Smooth muscle cell (in vitro differentiated cells): ENCODE results near the gene STIP1. TPM values are rescaled to one million over a fixed set of nuclear protein-coding genes. Genes with fewer than 3 reads are reported as not detected.

Experiments used
- DNase-seq: peaks from one replicate; lab custom pipeline; 2025; ENCODE audit not compliant: unreplicated experiment; lab: John Stamatoyannopoulos, UW
- H2AFZ ChIP-seq: fragments of 200-600 bp; sonication (generic); 2 replicates; pipeline ENCODE4 v1.6.0; 2016; ENCODE audit warnings: antibody characterized with exemption, low read depth, mild to moderate bottlenecking
- H3F3A ChIP-seq: fragments of 200-600 bp; sonication (generic); 2 replicates; pipeline ENCODE4 v1.6.0; 2017; ENCODE audit warnings: antibody characterized with exemption, low read depth
- H3K27ac ChIP-seq: fragments of 200-600 bp; sonication (generic); 2 replicates; pipeline ENCODE4 v1.5.1; 2016; ENCODE audit warnings: low read depth, mild to moderate bottlenecking
- H3K27me3 ChIP-seq: fragments of 200-600 bp; sonication (generic); 2 replicates; pipeline ENCODE4 v1.6.1; 2016; ENCODE audit warnings: low read depth, mild to moderate bottlenecking
- H3K36me3 ChIP-seq: fragments of 200-600 bp; sonication (generic); 2 replicates; pipeline ENCODE4 v1.5.1; 2016; ENCODE audit warnings: low read depth
- H3K4me1 ChIP-seq: fragments of 200-600 bp; sonication (generic); 2 replicates; pipeline ENCODE4 v1.5.1; 2016; ENCODE audit warnings: low read depth
- H3K4me2 ChIP-seq: fragments of 200-600 bp; sonication (generic); 2 replicates; pipeline ENCODE4 v1.6.0; 2016; ENCODE audit warnings: mild to moderate bottlenecking
- H3K4me3 ChIP-seq: fragments of 200-600 bp; sonication (generic); 2 replicates; pipeline ENCODE4 v1.5.1; 2016; ENCODE audit warnings: mild to moderate bottlenecking
- H3K79me2 ChIP-seq: fragments of 200-600 bp; sonication (generic); 2 replicates; pipeline ENCODE4 v1.6.0; 2016; ENCODE audit warnings: low read depth, mild to moderate bottlenecking
- H3K9ac ChIP-seq: fragments of 200-600 bp; sonication (generic); 2 replicates; pipeline ENCODE4 v1.6.0; 2016; ENCODE audit warnings: low read depth
- H3K9me3 ChIP-seq: fragments of 200-600 bp; sonication (generic); replicated peaks from 2 replicates; pipeline ENCODE4 v1.5.1; 2016; ENCODE audit warnings: low read depth
- H4K20me1 ChIP-seq: fragments of 200-600 bp; sonication (generic); 2 replicates; pipeline ENCODE4 v1.6.0; 2016; ENCODE audit warnings: low read depth
- WGBS: methylation state at CpG from one replicate; pipeline ENCODE4 v1.1.7; 2016; ENCODE audit warnings: low lambda C conversion rate; 5-methylcytosine and 5-hydroxymethylcytosine counted together
- polyA plus RNA-seq: library from polyadenylated mRNA; unstranded; fragments of >200 nt; fragmentation: Nextera tagmentation; extraction: Ambion mirVana; gene quantifications from 2 replicates; pipeline ENCODE4 v1.2.1, GENCODE V29; 2016
- total RNA-seq: library from RNA; depleted of rRNA; stranded (reverse); fragments of >200 nt; gene quantifications from 2 replicates; pipeline ENCODE4 v1.2.3, GENCODE V29; 2014
- TF ChIP-seq, protein P1 (sequence below): fragments of 200-600 bp; sonication (generic); IDR thresholded peaks from 2 replicates; pipeline ENCODE4 v1.5.1; 2017; ENCODE audit warnings: borderline replicate concordance, mild to moderate bottlenecking, antibody characterized with exemption; ENCODE audit not compliant: insufficient read depth, poor library complexity, severe bottlenecking

STIP1 gene
- total and polyA plus RNA-seq, 2 experiments from 2014 or later: 114 to 117 TPM

DNA sequence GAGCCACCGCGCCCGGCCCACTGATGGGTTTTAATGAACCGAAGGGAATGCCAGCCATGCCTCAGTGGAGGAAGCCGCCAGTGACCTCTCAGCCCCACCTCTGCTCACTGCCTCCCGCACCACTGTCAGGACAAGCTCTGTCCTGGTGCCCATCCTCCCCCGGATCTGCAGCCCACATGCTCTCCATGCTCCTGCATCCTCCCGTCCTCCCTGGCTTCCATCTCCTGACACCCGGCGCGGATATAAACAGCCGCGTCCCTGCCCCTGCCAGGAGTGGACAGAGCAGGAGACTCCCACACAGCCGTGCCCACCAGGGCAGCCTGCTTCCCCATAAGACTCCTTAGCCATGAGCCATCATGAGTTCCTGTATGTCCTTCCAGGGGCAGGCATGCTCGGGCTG, 46.9 kb upstream of the STIP1 start:
- no peak overlapping the region for H2AFZ ChIP-seq
- no peak for DNase-seq
- no peak overlapping the region for H3K9ac ChIP-seq
- TF ChIP-seq, protein P1, sequence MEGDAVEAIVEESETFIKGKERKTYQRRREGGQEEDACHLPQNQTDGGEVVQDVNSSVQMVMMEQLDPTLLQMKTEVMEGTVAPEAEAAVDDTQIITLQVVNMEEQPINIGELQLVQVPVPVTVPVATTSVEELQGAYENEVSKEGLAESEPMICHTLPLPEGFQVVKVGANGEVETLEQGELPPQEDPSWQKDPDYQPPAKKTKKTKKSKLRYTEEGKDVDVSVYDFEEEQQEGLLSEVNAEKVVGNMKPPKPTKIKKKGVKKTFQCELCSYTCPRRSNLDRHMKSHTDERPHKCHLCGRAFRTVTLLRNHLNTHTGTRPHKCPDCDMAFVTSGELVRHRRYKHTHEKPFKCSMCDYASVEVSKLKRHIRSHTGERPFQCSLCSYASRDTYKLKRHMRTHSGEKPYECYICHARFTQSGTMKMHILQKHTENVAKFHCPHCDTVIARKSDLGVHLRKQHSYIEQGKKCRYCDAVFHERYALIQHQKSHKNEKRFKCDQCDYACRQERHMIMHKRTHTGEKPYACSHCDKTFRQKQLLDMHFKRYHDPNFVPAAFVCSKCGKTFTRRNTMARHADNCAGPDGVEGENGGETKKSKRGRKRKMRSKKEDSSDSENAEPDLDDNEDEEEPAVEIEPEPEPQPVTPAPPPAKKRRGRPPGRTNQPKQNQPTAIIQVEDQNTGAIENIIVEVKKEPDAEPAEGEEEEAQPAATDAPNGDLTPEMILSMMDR: no peak
- no peak overlapping the region for H3K27ac ChIP-seq
- H3K79me2 ChIP-seq: no peaks in the 10 kb centered on the region
- H4K20me1 ChIP-seq: peaks cover 27% of the 10 kb centered on the region
- H3K4me3 ChIP-seq: no peak overlapping the region
- no peaks in the 10 kb centered on the region for H3K27me3 ChIP-seq
- no peaks in the 10 kb centered on the region for H3K4me1 ChIP-seq
- 90% methylated on average over 15 of the region's 15 CpGs for WGBS
- H3K4me2 ChIP-seq: no peak overlapping the region
- H3K36me3 ChIP-seq: no peaks in the 10 kb centered on the region
- H3K9me3 ChIP-seq: no peaks in the 10 kb centered on the region
- no peaks in the 10 kb centered on the region for H3F3A ChIP-seq

DNA sequence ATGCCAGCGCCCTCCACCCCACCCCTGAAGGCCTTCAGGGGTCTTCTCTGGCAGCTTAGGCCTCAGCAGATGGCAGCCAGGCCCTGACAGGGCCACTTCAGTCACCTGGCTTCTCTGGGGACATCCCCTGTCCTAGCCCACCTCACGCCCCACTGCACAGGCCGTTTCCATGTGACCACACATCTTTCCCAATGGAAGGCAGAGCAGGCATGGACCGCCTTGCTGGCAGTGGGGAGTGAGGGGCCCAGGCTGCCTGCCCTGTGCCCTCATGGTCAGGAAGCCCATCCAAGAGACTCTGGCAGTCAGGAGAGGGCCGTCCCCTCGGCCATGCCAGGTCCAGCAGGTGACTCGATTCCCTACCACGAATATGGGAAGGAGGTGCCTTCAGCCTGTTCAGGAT, 45.9 kb upstream of the STIP1 start:
- Histone ChIP-seq H3F3A (no peaks in the 10 kb centered on the region), H3K9me3 (no peaks in the 10 kb centered on the region), H3K79me2 (no peaks in the 10 kb centered on the region), H3K36me3 (no peaks in the 10 kb centered on the region), H4K20me1 (peaks cover 26% of the 10 kb centered on the region), H3K4me1 (no peaks in the 10 kb centered on the region), H3K9ac (no peak overlapping the region), H3K27me3 (no peaks in the 10 kb centered on the region), H3K4me3 (no peak overlapping the region), H2AFZ (no peak overlapping the region), H3K4me2 (no peak overlapping the region), H3K27ac (no peak overlapping the region)
- TF ChIP-seq, protein P1: no peak
- no peak for DNase-seq
- 95% methylated on average over 8 of the region's 8 CpGs for WGBS

DNA sequence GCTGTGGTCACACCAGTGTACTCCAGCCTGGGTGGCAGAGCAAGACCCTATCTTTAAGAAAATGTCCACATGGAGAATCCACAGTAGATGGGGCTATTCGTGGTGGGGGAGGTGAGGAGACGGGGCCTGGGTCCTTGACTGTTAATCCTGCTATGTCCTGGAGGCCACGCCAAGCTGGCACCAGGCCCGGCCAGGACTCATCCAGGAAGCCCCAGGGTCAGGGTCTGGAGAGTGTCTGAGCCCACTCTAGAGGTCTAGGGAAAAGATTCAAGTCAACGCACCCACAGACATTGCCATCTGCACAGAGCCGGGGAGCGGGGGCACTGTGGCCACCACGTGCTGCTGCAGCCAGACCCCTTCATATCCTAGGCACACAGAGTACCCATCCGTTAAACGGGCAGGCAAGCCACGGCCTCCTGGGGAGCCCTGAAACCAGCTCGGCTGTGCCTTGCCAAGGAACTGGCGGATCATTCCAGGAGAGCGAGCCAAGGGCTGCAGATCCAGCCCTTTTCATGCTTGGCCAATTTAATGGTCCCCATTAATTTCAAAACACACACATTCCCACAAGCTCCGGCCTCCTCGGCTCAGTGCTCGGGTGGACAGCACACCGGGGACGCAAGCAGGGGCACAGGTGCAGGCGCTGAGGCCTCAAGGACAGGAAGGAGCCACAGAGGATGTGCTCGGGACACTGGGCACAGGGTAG, 44.7 kb upstream of the STIP1 start:
- Histone ChIP-seq H3K27ac (no peak overlapping the region), H3K27me3 (no peaks in the 10 kb centered on the region), H4K20me1 (peaks cover 21% of the 10 kb centered on the region), H3K4me1 (no peaks in the 10 kb centered on the region), H3K79me2 (no peaks in the 10 kb centered on the region), H3F3A (no peaks in the 10 kb centered on the region), H3K9ac (no peak overlapping the region), H3K4me3 (no peak overlapping the region), H3K4me2 (no peak overlapping the region), H3K36me3 (no peaks in the 10 kb centered on the region), H3K9me3 (no peaks in the 10 kb centered on the region), H2AFZ (no peak overlapping the region)
- TF ChIP-seq, protein P1: no peak
- no peak for DNase-seq
- 93% methylated on average over 21 of the region's 21 CpGs for WGBS
